ENCODE measurements around the gene KMT2C.

The KMT2C gene

DNA sequence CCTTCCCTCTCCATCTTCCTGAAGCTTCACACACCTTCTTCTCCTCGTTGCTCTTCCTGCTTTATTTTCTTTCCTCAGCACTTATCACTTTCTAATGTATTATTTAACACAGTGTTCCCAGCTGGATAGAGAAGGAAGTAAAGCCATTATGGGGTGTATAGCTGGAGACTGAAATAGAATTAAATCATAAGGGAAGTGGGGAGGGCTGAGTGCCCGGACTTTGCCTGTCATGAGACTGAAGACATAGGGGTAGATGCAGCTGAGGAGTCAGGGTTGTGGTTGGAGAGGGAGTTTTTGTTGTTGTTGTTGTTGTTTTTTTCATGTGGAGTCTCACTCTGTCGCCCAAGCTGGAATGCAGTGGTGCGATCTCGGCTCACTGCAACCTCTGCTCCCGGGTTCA lies 345.1 kb downstream of the KMT2C start:
- no peak for DNase-seq

DNA sequence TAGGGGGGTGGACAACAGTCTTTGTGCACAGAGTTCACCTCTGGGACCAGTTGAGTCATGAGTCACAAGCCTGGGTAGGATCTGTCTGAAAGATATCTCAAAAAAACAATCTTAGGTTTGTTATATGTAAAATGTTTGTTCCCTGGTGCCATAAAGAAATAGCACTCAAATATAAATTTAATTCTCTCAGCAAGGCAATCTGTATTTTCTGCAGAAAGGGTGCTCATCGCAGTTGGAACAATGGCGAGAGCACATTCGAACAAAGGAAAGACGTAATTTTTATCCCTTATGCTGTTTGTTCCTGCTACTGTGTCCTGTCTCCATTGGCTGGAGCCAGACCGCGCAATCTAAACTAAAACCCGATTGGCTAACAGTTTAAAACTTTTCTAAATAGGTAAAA lies 346.6 kb downstream of the KMT2C start:
- no peak for DNase-seq

DNA sequence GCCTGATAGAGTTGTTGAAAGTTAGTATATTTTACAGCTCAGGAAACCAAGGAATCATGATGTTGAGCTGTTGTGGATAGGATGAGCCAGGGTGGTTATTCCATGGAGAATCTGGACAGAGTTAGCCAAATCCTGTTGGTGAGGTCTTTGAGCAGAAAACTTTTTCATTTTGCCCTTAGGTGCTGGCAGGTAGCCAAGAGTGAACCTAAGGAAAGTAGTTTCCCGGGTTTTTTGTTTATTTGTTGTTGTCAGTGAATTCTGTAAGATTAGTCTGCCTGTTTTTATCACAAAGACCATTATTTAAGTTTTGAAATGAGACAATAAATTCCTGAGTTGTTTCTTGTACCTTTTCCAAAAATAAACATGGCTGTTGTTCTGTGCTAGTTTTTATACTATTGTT lies 349.3 kb downstream of the KMT2C start:
- no peak for DNase-seq

DNA sequence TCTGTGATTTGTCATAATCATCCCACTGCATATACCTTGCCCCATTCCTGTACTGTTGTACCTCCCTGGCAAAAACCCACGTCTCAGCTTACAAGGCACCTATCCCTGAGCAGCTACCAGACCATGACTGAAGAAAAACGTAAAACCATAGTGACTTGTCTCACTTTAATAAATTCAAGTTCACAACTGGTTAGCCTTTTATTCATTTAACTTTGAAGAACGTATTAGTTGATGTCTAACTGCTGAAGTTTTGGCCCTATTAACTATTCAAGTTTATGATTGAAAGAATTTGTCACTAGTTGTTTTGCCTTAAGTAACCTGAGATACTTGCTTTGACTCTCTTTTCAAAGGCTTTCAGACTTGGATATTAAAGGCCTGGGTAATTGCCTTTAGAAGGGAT lies 350.7 kb downstream of the KMT2C start:
- no peak for DNase-seq

Data from NCI-H510A (cell line).